SK-N-SH treated with all-trans-retinoic acid at 6 μM for 48 hours (cell line): Measurements from ENCODE around the gene MAB21L3.

Experiments
- RARB ChIP-seq: fragments of 250-450 bp; sonication (Bioruptor Pico); IDR thresholded peaks from 2 replicates; pipeline ENCODE4 v1.8.0; 2021; ENCODE audit warnings: mild to moderate bottlenecking, moderate library complexity
- ZFP3 ChIP-seq: fragments of 250-450 bp; sonication (Bioruptor Pico); IDR thresholded peaks from 2 replicates; pipeline ENCODE4 v1.5.0; 2020; ENCODE audit warnings: mild to moderate bottlenecking, moderate library complexity

DNA sequence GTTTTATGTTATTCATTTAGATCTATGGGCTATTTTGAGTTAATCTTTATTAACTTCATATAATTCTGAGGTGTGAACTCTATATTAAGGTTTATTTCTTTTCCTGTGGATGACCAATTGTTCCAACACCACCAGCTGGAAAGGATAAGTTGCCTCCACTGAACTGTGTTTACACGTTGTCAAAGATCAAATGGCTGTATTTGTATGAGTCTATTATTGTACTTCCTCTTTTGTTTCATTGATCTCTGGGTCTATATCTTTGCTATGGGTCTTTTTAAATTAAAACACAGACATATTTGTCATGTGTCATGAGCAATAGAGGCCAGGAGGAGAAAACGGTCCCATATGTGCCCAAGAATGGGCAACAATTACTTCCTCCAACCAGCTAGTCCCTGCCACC is 5.2 kb upstream of the MAB21L3 start:
- TF ChIP-seq ZFP3 (CRISPR knock-in tag) (no peak), RARB (CRISPR knock-in tag) (no peak)
